Dedifferentiated amniotic fluid mesenchymal stem cell (primary cell): ENCODE measurements around the gene CDC42BPA.
"Not testable (repeated sequence)": the region's sequence is repeated elsewhere in the genome, so short reads cannot be mapped to it uniquely, and the experiment has no call there.

ENCODE experiments used
- DNase-seq: peaks from one replicate; pipeline ENCODE4 v3.0.0-alpha.2; 2016; ENCODE audit errors: extremely low spot score

Gene CDC42BPA

GRCh38 chr1:227132695-227133094 is 185.6 kb downstream of the CDC42BPA start:
- not testable (repeated sequence) for DNase-seq

- DNase-seq = peak; percentile 30
Measured at GRCh38 chr1:227131193-227131592, 187.1 kb downstream of the CDC42BPA start.

DNA sequence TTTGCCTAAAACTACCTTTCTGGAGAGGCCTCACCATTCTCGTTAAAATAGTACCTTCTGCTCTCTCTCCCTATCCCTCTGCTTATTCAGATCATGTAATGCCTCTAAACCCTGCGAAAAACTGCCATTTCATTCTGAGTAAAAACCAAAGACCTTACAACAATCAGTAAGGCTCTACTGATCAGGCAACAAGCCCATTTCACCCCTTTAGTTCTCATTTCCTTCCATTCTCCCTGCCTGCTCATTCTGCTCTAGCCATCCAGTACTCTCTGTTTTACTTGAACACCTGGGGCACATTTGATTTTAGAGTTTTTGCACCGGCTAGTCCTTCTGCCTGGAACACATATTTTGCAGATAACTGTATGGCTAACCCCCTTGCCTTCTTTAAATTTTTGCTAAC is 190.4 kb downstream of the CDC42BPA start:
- no peak for DNase-seq

DNA sequence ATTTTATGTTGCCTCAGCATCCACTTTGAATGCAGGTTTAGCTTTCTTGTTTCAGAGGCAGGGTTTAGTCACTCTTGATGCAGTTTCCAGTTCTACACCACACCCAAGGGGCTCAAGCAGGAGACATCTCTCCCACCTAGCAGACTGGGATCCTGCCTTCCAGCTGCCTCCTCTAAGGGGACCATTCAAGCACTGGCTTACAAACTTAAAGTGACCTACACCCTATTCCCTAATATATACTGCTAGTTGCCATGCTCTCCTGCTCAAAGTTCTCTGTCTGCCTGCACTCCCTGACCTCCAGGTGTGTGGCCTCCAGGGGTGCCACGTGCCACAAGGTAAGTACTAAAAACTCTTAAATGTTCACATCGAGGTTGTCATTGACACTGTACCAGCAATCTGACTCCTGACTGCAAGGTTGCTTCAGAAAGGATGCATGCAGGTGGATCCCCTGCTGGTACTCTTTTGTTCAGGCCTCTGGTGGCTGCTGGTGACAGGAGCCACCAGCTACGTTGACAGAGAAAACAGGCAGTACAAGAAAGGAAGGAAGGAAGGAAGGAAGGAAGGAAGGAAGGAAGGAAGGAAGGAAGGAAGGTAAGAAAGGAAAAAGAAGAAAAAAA is 192.3 kb downstream of the CDC42BPA start:
- no peak for DNase-seq

- no peak for DNase-seq
Measured at GRCh38 chr1:227124473-227124872, 193.8 kb downstream of the CDC42BPA start.

DNA sequence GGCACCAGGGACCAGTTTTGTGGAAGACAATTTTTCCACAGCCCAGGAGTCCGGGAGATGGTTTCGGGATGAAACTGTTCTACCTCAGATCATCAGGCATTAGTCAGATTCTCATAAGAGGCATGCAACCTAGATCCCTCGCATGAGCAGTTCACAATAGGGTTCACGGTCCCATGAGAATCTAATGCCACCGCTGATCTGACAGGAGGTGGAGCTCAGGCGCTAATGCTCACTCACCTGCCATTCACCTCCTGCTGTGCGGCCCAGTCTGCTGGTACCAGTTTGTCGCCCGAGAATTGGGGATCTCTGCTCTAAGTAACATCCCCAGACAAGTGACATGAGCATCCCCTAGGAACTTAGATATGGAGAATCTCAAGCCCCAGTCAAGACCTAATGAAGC is 197.5 kb downstream of the CDC42BPA start:
- DNase-seq = no peak

GRCh38 chr1:227112538-227112937 is 205.8 kb downstream of the CDC42BPA start:
- DNase-seq = no peak

DNA sequence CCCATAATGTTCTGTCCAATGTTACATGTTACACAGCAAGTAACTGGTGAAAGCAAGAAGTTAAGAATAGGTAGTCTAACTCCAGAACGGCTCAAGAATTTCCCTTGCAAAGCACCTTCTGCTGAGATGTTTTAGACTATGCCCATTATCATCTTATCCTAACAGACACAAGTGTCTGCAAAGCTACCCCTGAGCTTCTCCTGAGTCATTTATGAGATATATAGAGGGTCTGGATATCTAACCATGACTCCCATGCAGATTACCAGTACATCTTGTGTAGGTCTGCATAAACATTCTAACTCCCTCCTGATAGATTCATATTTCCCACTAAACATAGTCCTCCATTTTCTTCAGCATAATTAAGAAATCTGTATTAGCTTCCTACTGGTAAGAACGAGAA is 206.5 kb downstream of the CDC42BPA start:
- no peak for DNase-seq

GRCh38 chr1:227105291-227105690 is 213.0 kb downstream of the CDC42BPA start:
- DNase-seq = not testable (repeated sequence)

DNA sequence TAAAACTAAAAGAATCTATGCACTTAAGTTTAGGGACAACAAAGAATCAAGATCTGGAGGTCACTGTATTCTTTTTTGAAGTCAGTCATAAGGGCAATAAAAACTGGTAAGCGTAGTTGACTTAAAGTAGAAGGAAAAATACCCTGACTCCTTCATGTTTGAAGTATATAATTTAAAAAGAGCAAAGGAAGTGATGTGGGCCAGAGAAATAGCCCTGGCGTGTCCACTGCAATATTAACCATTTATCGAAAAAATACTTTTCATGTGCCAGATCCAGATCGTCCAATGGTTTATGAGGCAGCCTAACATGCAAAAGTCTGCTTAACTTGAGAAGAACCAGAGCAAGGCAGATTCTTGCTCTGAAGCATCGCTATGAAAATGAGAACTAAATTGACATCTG is 216.2 kb downstream of the CDC42BPA start:
- DNase-seq = no peak

DNA sequence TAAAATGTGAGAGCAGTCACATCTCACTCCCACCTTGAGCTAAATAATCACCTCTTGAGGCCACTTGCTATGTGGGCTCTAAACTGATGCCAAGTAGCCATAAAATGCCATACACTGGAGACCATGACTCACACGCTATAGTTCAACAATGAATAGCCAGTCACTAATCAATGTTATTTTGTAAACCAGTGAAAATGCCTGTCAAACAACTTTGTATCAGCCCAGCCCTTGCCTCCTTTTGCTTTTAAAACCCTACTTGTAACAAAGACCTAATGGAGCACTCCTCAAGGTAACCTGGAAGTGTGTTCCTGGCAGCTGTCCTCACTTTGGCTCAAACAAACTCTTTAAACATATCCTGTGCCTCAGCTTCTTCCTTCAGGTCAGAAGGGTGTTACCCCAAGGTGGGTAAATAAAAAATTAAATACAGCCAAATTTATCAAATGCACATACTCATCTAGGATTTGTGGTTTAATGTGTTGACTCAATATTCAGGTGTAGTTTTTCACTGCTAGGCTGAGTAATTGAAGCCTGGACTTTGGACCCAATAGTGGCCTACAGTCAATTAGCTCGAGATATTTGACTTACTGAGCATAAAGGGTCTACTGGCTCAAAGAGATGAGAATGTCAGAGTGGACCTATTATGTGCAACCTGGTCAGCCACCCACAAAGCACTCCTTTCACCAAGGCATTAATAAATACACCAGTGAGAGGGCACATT is 223.9 kb downstream of the CDC42BPA start:
- DNase-seq = no peak

DNA sequence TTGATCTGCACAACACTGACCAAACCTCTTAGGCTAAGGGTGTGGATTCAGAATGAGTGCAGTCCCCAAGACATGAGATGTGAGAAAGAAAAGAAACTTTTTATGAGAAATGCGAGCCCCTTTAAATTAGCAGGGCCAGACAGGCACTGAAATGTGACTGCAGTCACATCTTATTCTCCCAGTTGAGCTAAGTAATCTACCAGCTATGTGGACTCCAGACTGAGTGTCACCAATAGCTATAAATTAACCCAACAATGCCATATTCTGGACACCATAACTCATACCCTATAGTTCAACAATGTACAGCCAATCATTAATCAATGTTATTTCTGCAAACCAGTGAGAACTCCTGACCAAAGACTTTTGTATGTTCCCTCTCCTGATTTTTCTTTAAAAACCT is 225.0 kb downstream of the CDC42BPA start:
- no peak for DNase-seq

DNA sequence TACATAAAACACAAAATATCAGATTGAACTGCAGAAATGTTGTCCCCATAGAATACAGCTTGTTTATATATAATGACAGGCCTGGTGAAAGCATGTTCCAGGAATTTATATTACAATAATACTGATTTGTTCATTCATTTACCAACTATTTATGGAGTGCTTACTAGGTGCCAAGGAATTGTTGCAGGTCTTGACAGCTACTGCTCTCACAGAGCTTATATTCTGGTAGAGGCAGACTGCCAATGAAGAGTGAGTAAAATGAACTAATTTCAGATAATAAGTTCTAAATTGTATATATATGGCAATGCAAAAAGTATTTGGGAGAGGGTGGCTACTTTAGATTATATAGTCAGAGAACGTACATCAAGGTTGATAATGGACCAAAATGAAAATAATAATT is 226.2 kb downstream of the CDC42BPA start:
- DNase-seq = no peak

DNA sequence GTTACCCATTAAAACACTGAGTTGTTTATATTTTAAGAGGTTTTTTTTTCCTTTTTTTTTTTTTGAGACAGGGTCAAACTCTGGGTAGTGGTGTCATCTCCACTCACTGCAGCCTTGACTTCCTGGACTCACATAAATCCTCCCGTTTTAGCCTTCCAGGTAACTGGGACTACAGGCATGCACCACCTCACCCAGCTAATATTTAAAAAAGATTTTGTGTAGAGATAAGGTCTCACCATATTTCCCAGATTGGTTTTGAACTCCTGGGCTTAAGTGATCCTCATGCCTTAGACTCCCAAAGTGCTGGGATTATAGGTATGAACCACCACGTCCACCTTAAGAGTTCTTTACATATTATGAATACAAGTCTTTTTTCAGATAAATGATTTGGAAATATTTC is 231.7 kb downstream of the CDC42BPA start:
- no peak for DNase-seq

DNA sequence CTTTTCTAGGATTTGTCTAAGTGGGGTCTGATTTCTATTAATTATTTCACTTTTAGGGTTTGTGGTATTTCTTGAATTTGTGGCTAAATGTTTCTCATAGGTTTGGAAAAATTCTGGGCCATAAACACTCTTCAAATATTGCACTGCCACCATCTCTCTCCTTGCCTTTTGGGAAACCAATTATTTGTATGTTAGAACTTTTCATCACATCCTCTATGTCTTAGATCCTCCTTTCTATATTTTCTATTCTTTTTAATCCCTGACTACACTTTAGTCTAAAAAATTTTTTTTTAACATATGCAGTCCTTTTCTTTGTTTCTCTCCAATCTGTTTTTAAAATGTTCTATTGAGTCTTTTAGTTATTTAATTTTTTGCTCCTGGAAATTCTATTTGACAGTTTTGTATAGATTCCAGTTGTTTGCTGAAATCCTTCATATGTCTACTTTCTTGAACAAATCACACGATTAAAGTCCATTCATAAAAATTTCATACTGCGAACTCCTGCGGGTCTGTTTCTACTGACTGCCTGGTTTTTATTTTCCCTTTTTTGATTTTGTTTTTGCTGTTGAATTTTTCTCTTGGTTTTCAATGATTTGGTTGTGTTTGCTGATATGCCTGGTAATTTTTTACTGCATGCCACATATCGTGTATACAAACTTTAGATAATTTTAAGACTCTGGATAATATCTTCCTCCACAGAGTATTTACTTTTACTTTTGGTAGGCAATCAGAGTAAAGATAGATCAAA is 235.1 kb downstream of the CDC42BPA start:
- DNase-seq = no peak

GRCh38 chr1:227077783-227078182 is 240.5 kb downstream of the CDC42BPA start:
- no peak for DNase-seq

DNA sequence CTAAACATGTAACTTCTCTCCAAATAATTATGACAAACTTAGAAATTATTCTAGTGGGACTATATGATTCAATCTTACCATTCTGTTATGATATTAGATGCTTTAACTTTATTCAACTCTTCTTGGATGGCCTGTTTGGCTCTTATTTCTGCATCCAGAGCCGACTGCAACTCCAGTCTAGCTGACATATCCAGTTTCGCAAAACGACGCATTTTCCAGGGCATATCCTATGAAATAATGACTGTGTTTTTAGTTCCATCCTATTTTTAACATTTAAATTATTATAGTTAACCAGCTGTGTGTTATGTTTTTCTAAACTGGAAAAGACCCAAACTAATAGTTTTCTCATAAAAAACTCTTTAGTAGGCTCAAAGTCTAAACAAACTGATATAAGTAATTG is 244.5 kb downstream of the CDC42BPA start:
- no peak for DNase-seq

DNA sequence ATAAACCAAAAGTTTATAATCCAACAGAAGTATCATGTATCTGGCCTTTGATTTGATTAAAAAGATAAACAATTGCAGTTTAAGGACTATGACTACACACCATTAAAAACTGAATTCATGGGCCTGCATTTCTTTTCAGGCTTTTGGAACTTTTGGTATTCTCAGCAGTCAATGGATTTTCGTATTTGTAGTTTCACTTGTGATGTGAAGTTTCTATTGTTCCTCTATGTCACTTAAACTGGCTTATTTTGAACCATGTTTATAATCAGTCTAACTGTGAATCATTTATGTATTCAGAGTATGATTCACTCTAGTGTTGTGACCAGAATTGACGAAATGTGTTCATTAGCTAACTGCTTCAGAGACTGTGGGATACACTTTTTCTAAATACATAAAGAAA is 245.3 kb downstream of the CDC42BPA start:
- no peak for DNase-seq

- DNase-seq = no peak
Measured at GRCh38 chr1:227071895-227072587, 246.3 kb downstream of the CDC42BPA start.

DNA sequence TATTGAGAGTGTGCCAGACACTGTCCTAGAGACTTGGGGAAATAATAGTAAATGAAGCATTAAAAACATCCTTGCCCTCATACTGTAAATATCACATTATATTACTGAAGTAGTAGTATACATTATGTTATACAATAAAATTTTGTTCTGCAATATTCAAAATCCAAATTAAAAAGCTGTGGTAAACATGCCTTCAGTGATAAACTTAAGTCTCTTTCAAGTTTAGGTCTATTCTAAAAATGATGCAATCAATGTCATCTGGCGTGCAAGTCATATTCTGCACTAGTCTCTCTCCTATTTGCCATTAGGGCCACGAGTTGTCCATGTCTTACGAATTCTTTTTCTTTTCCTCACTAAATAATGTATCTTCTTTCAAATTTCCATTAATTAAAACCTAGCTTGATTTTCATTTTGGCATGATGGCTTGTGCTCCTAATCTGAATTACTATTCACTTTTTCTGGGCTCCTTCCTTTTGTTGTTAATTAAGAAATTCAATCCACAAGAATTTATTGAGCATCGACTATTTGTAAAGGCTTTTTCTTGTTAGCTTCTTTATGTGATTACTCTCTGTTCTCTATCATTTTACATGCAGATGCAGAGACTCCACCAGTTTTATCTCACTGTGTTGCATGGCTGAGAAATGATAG is 247.5 kb downstream of the CDC42BPA start:
- no peak for DNase-seq

- no peak for DNase-seq
Measured at GRCh38 chr1:227069490-227069889, 248.8 kb downstream of the CDC42BPA start.

- DNase-seq = no peak
Measured at GRCh38 chr1:227068883-227069282, 249.4 kb downstream of the CDC42BPA start.
